IMR-90 (cell line): ENCODE measurements around the gene TTC28. TPM values are rescaled to one million over a fixed set of nuclear protein-coding genes. Genes with fewer than 3 reads are reported as not detected.

ENCODE experiments used
- ATAC-seq: fragments of 200-7000 bp; cut with Tn5 transposase; 2 replicates; pipeline ENCODE4 v1.9.1; 2020; ENCODE audit warnings: low read depth, mild to moderate bottlenecking, moderate library complexity
- BruUV-seq: library from RNA; stranded (reverse); fragments of 400-500 nt; replicated peaks from 2 replicates; lab custom pipeline; 2021; lab: Mats Ljungman, UMichigan
- CTCF ChIA-PET: fragments of 300-600 bp; formaldehyde crosslinking; extraction: SDS; loops from one replicate; lab custom pipeline; 2021; ENCODE audit warnings: antibody characterized with exemption; lab: Yijun Ruan, JAX
- POLR2A ChIA-PET: fragments of 300-600 bp; sonication (Branson Sonifier 250); formaldehyde crosslinking; loops from one replicate; lab custom pipeline; 2022; ENCODE audit warnings: antibody characterized with exemption; ENCODE audit not compliant: unreplicated experiment; lab: Charles Lee
- DNase-seq: peaks from one replicate; pipeline ENCODE4 v3.0.0; 2013
- H2AFZ ChIP-seq: replicated peaks from 2 replicates; pipeline ENCODE3; 2013; ENCODE audit warnings: low read length, mild to moderate bottlenecking; ENCODE audit not compliant: poor library complexity
- H2AK5ac ChIP-seq: 2 replicates; pipeline ENCODE4 v1.6.1; 2013; ENCODE audit warnings: low read depth, low read length, inconsistent platforms
- H2AK9ac ChIP-seq: replicated peaks from 2 replicates; pipeline ENCODE3; 2013; ENCODE audit warnings: mild to moderate bottlenecking, low read depth, low read length, moderate library complexity; ENCODE audit not compliant: poor library complexity
- H2BK120ac ChIP-seq: 2 replicates; pipeline ENCODE4 v1.6.1; 2013; ENCODE audit warnings: low read depth, low read length, inconsistent platforms
- H2BK15ac ChIP-seq: 3 replicates; pipeline ENCODE4 v1.6.1; 2013; ENCODE audit warnings: low read depth, low read length, inconsistent platforms
- H2BK20ac ChIP-seq: 2 replicates; pipeline ENCODE4 v1.6.1; 2013; ENCODE audit warnings: low read depth, mild to moderate bottlenecking, inconsistent platforms, low read length, moderate library complexity
- H2BK5ac ChIP-seq: 2 replicates; pipeline ENCODE4 v1.6.1; 2013; ENCODE audit warnings: mild to moderate bottlenecking, low read depth, low read length, inconsistent platforms; ENCODE audit not compliant: poor library complexity, severe bottlenecking
- H3K14ac ChIP-seq: replicated peaks from 2 replicates; pipeline ENCODE4 v1.6.1; 2013; ENCODE audit warnings: low read depth, low read length, inconsistent platforms
- H3K18ac ChIP-seq: 2 replicates; pipeline ENCODE4 v1.6.1; 2013; ENCODE audit warnings: low read depth, low read length, control low read depth
- H3K23ac ChIP-seq: 2 replicates; pipeline ENCODE4 v1.6.1; 2013; ENCODE audit warnings: low read depth, low read length, inconsistent platforms
- H3K27ac ChIP-seq: 2 replicates; pipeline ENCODE4 v1.5.1; 2013; ENCODE audit warnings: mild to moderate bottlenecking, control low read depth, low read length; ENCODE audit not compliant: insufficient read depth
- H3K27me3 ChIP-seq: 2 replicates; pipeline ENCODE4 v1.6.1; 2013; ENCODE audit warnings: low read length; ENCODE audit not compliant: control insufficient read depth, insufficient read depth
- H3K36me3 ChIP-seq: 2 replicates; pipeline ENCODE4 v1.6.1; 2013; ENCODE audit warnings: low read length, mixed read lengths; ENCODE audit not compliant: control insufficient read depth, insufficient read depth
- H3K4ac ChIP-seq: 2 replicates; pipeline ENCODE4 v1.6.1; 2013; ENCODE audit warnings: low read depth, low read length, inconsistent platforms
- H3K4me1 ChIP-seq: 2 replicates; pipeline ENCODE4 v1.6.1; 2013; ENCODE audit warnings: low read length, mixed read lengths; ENCODE audit not compliant: control insufficient read depth, insufficient read depth
- H3K4me2 ChIP-seq: 2 replicates; pipeline ENCODE4 v1.6.1; 2013; ENCODE audit warnings: low read depth, mild to moderate bottlenecking, control low read depth, low read length, moderate library complexity
- H3K4me3 ChIP-seq: 2 replicates; pipeline ENCODE4 v1.5.1; 2013; ENCODE audit warnings: low read depth, mild to moderate bottlenecking, control low read depth, low read length, moderate library complexity; ENCODE audit not compliant: insufficient read depth
- H3K56ac ChIP-seq: 2 replicates; pipeline ENCODE4 v1.6.1; 2013; ENCODE audit warnings: low read length, inconsistent platforms; ENCODE audit not compliant: insufficient read depth; ENCODE audit errors: extremely low read depth
- H3K79me1 ChIP-seq, 2 experiments: 2 replicates each; pipeline ENCODE4 v1.6.1; 2013; ENCODE audit warnings: low read length in 2 of 2, inconsistent platforms in 1 of 2, low read depth in 1 of 2
- H3K9ac ChIP-seq: 2 replicates; pipeline ENCODE4 v1.6.1; 2013; ENCODE audit warnings: low read depth, low read length, control low read depth
- H3K9me1 ChIP-seq: 2 replicates; pipeline ENCODE4 v1.6.1; 2013; ENCODE audit warnings: low read length, inconsistent platforms; ENCODE audit not compliant: insufficient read depth
- H3K9me3 ChIP-seq: 2 replicates; pipeline ENCODE4 v1.6.1; 2013; ENCODE audit warnings: low read length; ENCODE audit not compliant: control insufficient read depth, insufficient read depth
- H4K20me1 ChIP-seq: 2 replicates; pipeline ENCODE4 v1.6.1; 2013; ENCODE audit warnings: low read length, inconsistent platforms; ENCODE audit not compliant: insufficient read depth
- H4K5ac ChIP-seq: 2 replicates; pipeline ENCODE4 v1.6.1; 2013; ENCODE audit warnings: mild to moderate bottlenecking, low read depth, low read length, control low read depth
- H4K8ac ChIP-seq, 2 experiments: 2 replicates each; pipeline ENCODE4 v1.6.1; 2013; ENCODE audit warnings: low read depth in 2 of 2, low read length in 2 of 2, control low read depth in 1 of 2, inconsistent platforms in 1 of 2
- H4K91ac ChIP-seq: 2 replicates; pipeline ENCODE4 v1.6.1; 2013; ENCODE audit warnings: low read depth, low read length, inconsistent platforms; ENCODE audit not compliant: insufficient read depth
- FOS ChIP-seq: fragments of 150-350 bp; IDR thresholded peaks from 2 replicates; pipeline ENCODE4 v1.6.1; 2016; ENCODE audit warnings: low read depth, low read length
- RCOR1 ChIP-seq: IDR thresholded peaks from 2 replicates; pipeline ENCODE4 v1.6.1; 2012; ENCODE audit warnings: mild to moderate bottlenecking, low read length, improper control_type of control experiment; ENCODE audit not compliant: insufficient replicate concordance
- WGBS, 2 experiments: methylation state at CpG; one replicate each; pipeline versions ENCODE4 v1.1.5 to v1.1.7; 2013; ENCODE audit warnings: missing lambda C conversion rate in 2 of 2; ENCODE audit not compliant: insufficient read length in 1 of 2; ENCODE audit errors: extremely low coverage in 2 of 2; 5-methylcytosine and 5-hydroxymethylcytosine counted together
- dilution Hi-C: fragments of 300-500 bp; cut with HindIII; formaldehyde crosslinking; loops from one replicate; pipeline ENCODE4 v1.14.3; 2018; ENCODE audit warnings: low sequenced_read_pairs; ENCODE audit not compliant: unreplicated experiment
- in situ Hi-C: fragments of 300-500 bp; cut with MboI; formaldehyde crosslinking; loops from 3 replicates; pipeline ENCODE4 v1.14.3; 2019; ENCODE audit warnings: low sequenced_read_pairs, inconsistent platforms, mixed read lengths
- intact Hi-C: fragments of 100-400 bp; cut with micrococcal nuclease; formaldehyde crosslinking; loops from 2 replicates; pipeline ENCODE4 v1.10.0; 2022
- polyA plus RNA-seq, 3 experiments: library from polyadenylated mRNA; depleted of rRNA; stranded (reverse); fragments of >200 nt; gene quantifications; 2 replicates each; pipeline ENCODE4 v1.2.3, GENCODE V29; 2012; ENCODE audit warnings: low replicate concordance in 1 of 3
- total RNA-seq: library from RNA; depleted of rRNA; stranded (reverse); fragments of >200 nt; gene quantifications from 2 replicates; pipeline ENCODE4 v1.2.3, GENCODE V29; 2012

TTC28 gene
- total and polyA plus RNA-seq, 2 of the 4 experiments (the other 2 are of a cell fraction): 5.6 to 13.3 TPM

GRCh38 chr22:27994481-27995331, 684.9 kb downstream of the TTC28 start (continued):
- no peak for TF ChIP-seq RCOR1

- Histone ChIP-seq H3K56ac (no peak overlapping the region), H3K4me2 (no peak overlapping the region), H3K23ac (no peak overlapping the region), H4K5ac (no peak overlapping the region), H3K9me1 (peaks cover 7% of the 10 kb centered on the region), H2BK15ac (no peak overlapping the region), H2BK120ac (no peak overlapping the region), H3K14ac (no peak overlapping the region), H3K18ac (no peak overlapping the region), H3K9me3 (no peaks in the 10 kb centered on the region), H2BK20ac (no peak overlapping the region), H3K79me1 (peaks cover 0 to 2% of the 10 kb centered on the region in 2 experiments; a peak in 1 of 4 replicates), H4K91ac (no peak overlapping the region), H3K4me3 (no peak overlapping the region), H3K9ac (no peak overlapping the region), H2AK5ac (no peak overlapping the region), H4K8ac (no peak overlapping the region), H4K20me1 (no peaks in the 10 kb centered on the region), H3K4me1 (peaks cover 7% of the 10 kb centered on the region; the same call in 1 of the 2 replicates), H3K27ac (no peak overlapping the region), H3K4ac (no peak overlapping the region), H3K27me3 (no peaks in the 10 kb centered on the region), H2BK5ac (no peak overlapping the region), H2AFZ (no peak overlapping the region), H2AK9ac (no peak overlapping the region), H3K36me3 (peaks cover 60% of the 10 kb centered on the region)
- 88% methylated on average over 1 of the region's 9 CpGs; no CpG with 5 or more reads in 1 of the 2 experiments for WGBS, 2 experiments
- intact Hi-C loops (no loop called here), in situ Hi-C loops (no loop called here), dilution Hi-C loops (no loop called here)
- no peak for ATAC-seq
- BruUV-seq: no TSS peak
- ChIA-PET POLR2A (no interaction called here), CTCF (no interaction called here)
- TF ChIP-seq RCOR1: no peak
- TF ChIP-seq FOS: no peak
- DNase-seq: no peak
Observed at GRCh38 chr22:27993774-27994350, 685.8 kb downstream of the TTC28 start.
